ENCODE data around the gene IFRD2. TPM values are rescaled to one million over a fixed set of nuclear protein-coding genes. Genes with fewer than 3 reads are reported as not detected.

The IFRD2 gene
- total RNA-seq, 1 experiment from 2014 or later = 129 TPM

- DNase-seq (ENCODE audit: low read depth) = no peak
Measured at GRCh38 chr3:50302095-50303012, 10.1 kb upstream of the IFRD2 start.

GRCh38 chr3:50300681-50301254 is 8.5 kb upstream of the IFRD2 start:
- DNase-seq (ENCODE audit: low read depth) = no peak

GRCh38 chr3:50299929-50300680 is 7.9 kb upstream of the IFRD2 start:
- DNase-seq (ENCODE audit: low read depth) = peak; percentile 23

DNA sequence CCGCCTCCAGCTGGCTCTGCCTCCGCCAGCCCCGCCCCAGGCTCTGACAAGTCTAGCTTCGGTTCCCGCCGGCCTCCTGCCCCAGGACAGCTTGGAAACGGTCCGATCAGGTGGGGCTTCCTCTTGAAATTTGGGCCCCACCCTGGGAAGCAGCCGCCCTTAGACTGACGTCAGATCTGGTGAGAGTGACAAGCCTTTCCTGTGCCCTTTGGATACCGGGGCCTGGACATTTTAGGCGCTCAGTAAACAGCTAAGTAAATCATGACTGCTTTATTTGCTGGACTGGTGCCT is 7.4 kb upstream of the IFRD2 start:
- no peak for DNase-seq (ENCODE audit: low read depth)

GRCh38 chr3:50298836-50299637 is 6.8 kb upstream of the IFRD2 start, which contains the start of the genes HYAL3 and NAA80:
Gene HYAL3, minus strand, starts transcription at chr3:50299405. Its CDS starts 3,803 bp downstream, at chr3:50295602.
Gene NAA80, minus strand, starts transcription at chr3:50299405. Its CDS starts 1,942 bp downstream, at chr3:50297463.
- DNase-seq (ENCODE audit: low read depth) = peak; percentile 99

GRCh38 chr3:50297896-50298725 is 5.9 kb upstream of the IFRD2 start:
- no peak for DNase-seq (ENCODE audit: low read depth)

DNA sequence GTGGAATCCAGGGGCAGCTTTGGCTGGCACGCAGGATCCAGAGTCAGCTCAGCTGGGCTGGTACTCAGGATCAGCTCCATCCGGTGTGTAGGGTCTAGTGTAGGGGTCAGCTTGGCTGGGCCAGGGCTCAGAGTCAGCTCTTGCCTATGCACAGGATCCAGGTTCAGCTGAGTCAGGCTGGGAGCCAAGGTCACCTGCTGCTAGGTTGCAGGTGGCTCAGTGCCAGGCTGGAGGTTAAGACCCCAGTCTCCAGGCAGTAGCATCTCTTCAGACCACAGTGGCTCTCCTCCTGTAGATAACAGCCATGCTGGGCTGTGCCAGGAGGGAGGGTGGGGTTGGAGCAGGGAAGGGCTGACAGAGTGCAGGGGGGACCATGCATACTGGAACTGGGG is 5.2 kb upstream of the IFRD2 start:
- DNase-seq (ENCODE audit: low read depth) = no peak

DNA sequence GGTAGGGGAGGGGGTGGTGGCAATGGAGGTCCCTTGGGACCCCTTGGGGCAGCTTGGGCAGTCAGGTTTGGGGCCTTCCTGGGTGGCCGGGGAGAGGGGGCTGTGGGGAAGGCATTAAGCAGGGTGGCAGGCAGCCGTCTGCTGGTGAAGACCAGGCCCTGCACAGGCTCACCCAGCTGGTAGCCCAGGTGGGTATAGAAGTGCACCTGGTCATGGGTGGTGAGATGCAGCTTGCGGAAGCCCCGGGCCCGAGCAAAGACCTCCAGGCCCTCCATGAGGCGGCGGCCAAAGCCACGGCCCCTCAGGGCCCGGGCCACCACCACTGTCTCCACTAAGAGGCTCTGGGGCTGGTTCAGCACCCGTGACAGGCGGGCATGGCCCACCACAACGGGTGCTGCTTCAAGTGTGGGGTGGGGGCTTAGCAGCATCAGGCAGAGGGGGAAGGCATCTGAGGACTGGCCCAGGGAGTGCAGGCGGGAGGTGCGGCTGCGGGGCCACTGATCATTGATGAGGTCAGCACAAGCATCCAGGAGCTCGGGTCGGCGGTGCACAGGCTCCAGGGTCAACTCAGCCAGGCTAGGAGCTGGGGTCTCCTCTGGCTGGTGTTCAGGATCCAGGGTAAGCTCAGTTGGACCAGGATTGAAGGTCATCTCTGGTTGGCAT is 4.6 kb upstream of the IFRD2 start:
- DNase-seq (ENCODE audit: low read depth) = no peak

GRCh38 chr3:50295553-50296431 is 3.6 kb upstream of the IFRD2 start:
- no peak for DNase-seq (ENCODE audit: low read depth)

DNA sequence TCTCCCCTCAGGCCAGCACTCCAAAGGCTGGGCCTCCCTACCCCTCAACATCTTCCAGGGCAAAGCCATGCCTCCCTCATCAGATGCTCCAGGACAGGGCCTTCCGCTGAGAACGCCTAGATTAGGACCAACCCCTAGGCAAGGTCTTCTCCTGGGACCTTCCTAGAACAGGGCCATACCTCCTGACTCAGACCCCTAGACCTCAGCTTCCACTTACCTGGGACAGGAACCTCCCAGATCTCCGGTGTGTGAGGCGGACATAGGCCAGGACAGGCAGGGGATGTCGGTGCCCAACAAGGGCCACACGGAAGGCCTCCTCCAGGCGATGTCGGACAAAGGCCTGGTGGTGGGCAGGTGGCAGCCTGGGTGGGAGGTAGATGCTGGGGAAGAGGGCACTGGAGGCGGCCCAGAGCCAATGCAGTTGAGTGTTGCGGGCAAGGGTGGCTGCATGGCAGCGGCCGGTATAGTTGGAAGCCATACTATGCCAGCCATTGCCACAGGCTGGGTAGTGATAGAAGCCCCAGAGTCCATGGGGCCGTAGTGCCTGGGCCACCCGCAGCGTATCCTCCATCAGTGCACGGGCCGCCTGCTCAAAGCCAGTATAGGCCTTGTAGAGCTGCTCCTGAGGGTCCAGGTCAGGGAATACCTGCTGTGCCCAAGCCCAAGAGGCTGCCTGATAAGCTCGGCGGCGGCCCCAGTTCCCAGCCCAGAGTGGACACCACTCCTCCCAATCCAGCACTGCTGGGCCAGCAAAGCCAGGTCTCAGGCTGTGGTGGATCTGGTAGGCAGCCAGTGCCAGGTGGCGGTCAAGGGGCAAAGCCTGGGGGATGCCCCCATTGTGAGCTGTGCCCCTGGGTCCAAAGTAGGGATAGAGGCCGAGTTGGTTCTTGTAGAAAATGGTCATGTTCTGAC is 2.5 kb upstream of the IFRD2 start:
- DNase-seq (ENCODE audit: low read depth) = no peak

GRCh38 chr3:50294089-50294488 is 1.9 kb upstream of the IFRD2 start:
- DNase-seq (ENCODE audit: low read depth) = no peak

GRCh38 chr3:50293079-50293801 is 1.0 kb upstream of the IFRD2 start:
- no peak for DNase-seq (ENCODE audit: low read depth)

GRCh38 chr3:50290161-50290641 is 2.0 kb downstream of the IFRD2 start:
- DNase-seq (ENCODE audit: low read depth) = no peak

GRCh38 chr3:50289130-50289529 is 3.1 kb downstream of the IFRD2 start:
- DNase-seq (ENCODE audit: low read depth) = no peak

DNA sequence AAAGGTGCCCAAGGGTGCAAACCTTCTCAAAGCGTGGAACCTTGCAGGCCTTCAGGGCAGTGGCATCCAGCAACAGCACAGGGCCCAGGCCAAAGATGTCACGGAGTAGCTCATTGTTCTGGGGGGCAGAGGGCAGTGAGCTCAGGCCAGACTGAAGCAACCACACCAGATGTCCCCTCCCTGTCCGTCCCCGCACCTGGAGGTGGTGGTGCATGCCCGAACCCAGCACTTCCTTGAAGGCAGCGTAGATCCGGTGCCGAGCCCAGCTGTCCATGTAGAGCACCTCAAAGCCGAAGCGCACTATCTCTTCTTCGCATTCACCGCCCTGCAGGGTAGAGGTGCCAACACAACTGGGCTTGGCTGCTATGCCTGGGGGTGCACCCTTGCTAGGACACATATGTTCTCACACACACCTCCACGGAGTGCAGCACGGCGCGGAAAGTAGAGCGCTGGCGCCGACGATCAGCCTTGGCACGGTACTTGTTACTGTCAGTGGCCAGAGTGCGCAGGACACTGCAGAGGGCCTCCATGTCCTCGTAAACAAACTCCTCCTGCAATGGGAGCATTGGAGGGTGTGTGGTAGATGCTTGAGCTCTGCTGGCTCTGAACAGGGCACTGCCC is 3.7 kb downstream of the IFRD2 start:
- no peak for DNase-seq (ENCODE audit: low read depth)

GRCh38 chr3:50287262-50287661 is 5.0 kb downstream of the IFRD2 start:
- DNase-seq (ENCODE audit: low read depth) = no peak
